VCaP (cell line): ENCODE data around the gene ITPR2.

Experiments
- H3K27ac ChIP-seq: fragments of 450-650 bp; 2 replicates; pipeline ENCODE4 v1.5.1; 2017
- TF ChIP-seq, protein P1 (sequence below): fragments of 450-650 bp; conservative IDR thresholded peaks from 2 replicates; pipeline ENCODE4 v1.5.1; 2017; ENCODE audit warnings: mild to moderate bottlenecking, moderate library complexity

Gene ITPR2

GRCh38 chr12:26548227-26548626 lies 284.8 kb downstream of the ITPR2 start:
- TF ChIP-seq, protein P1, sequence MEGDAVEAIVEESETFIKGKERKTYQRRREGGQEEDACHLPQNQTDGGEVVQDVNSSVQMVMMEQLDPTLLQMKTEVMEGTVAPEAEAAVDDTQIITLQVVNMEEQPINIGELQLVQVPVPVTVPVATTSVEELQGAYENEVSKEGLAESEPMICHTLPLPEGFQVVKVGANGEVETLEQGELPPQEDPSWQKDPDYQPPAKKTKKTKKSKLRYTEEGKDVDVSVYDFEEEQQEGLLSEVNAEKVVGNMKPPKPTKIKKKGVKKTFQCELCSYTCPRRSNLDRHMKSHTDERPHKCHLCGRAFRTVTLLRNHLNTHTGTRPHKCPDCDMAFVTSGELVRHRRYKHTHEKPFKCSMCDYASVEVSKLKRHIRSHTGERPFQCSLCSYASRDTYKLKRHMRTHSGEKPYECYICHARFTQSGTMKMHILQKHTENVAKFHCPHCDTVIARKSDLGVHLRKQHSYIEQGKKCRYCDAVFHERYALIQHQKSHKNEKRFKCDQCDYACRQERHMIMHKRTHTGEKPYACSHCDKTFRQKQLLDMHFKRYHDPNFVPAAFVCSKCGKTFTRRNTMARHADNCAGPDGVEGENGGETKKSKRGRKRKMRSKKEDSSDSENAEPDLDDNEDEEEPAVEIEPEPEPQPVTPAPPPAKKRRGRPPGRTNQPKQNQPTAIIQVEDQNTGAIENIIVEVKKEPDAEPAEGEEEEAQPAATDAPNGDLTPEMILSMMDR: no peak
- H3K27ac ChIP-seq: no peak overlapping the region

GRCh38 chr12:26546535-26547314 lies 286.3 kb downstream of the ITPR2 start:
- no peak overlapping the region for H3K27ac ChIP-seq
- TF ChIP-seq, protein P1: no peak

DNA sequence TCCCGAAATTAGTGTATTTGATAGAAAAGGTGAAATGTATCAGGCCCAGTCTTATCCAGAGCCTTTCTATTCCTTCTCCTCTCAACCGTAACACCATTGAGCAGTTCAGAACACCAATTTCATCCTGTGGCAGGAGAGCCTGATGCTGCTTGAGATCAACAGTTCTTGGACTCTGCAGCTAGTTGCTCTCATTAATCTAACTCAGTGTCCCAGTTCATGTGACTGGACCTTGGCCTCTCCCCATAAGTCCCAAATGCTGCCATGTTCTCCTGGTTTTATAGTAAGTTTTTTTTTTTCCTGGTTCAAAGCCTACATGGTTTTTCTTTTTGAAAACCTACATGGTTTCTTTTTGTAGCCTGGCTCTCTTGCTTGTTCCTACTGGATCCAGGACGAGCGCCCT lies 293.9 kb downstream of the ITPR2 start:
- no peak overlapping the region for H3K27ac ChIP-seq
- TF ChIP-seq, protein P1: no peak

- H3K27ac ChIP-seq: no peak overlapping the region
- TF ChIP-seq, protein P1: no peak
These were observed 295.3 kb downstream of the ITPR2 start for GRCh38 chr12:26537651-26538050.

DNA sequence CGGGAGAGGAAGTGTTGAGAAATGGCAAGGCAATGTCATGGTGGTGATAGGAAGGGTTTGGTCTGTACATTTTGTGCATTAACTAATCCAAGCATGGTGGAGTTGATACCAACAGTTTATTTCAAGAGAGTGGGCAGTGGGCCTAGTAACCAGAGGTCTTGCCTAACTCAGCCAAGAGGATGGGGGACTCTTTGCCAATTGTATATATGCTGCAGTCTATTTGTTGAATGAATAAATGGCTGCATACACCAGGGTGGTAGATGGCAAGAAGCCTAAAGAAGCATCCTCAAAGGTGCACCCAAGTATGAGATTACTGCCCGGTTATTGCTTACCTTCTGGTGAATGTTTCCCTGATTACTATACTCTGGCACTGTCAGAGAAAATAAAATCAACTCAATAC lies 295.9 kb downstream of the ITPR2 start:
- no peak overlapping the region for H3K27ac ChIP-seq
- TF ChIP-seq, protein P1: no peak

- TF ChIP-seq, protein P1: no peak
- no peak overlapping the region for H3K27ac ChIP-seq
These were observed 297.2 kb downstream of the ITPR2 start for GRCh38 chr12:26535826-26536225.

DNA sequence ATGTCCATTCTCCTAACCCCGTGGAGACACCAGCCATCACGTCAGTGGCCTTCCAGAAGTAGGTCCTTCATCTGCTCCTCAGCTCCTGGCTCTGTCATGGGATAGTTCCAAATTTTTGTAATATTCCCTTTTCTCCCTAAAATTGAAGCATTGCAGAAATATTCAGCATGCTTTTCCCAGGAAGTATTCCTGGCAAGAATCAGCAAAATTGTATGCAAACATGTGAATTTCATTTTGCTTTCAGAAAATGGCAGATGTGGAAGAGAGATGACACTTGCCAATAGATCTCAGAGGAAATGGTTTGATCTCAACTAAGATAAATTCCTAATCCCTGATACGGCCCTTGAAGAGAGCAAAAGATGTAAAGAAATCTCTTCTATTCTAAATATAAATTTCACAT lies 298.9 kb downstream of the ITPR2 start:
- TF ChIP-seq, protein P1: no peak
- no peak overlapping the region for H3K27ac ChIP-seq
